HepG2 (cell line): ENCODE measurements around the gene IL27RA. TPM values are rescaled to one million over a fixed set of nuclear protein-coding genes. Genes with fewer than 3 reads are reported as not detected.

Source experiments
- ATF7-NPFF ChIP-seq: sonication (generic); formaldehyde crosslinking; IDR thresholded peaks from 2 replicates; pipeline ENCODE4 v1.8.1; 2023; ENCODE audit warnings: mild to moderate bottlenecking, low read depth, missing genetic modification reagents, moderate library complexity
- CBX1 ChIP-seq: IDR thresholded peaks from one replicate; pipeline ENCODE4 v1.6.1; 2016; ENCODE audit warnings: antibody characterized with exemption, low read depth
- CCAR2 ChIP-seq: fragments of 200-400 bp; formaldehyde crosslinking; optimal IDR thresholded peaks from 2 replicates; pipeline ENCODE3; 2018; ENCODE audit warnings: low read depth, mild to moderate bottlenecking, low read length, moderate library complexity
- CENPX ChIP-seq: sonication (generic); formaldehyde crosslinking; IDR thresholded peaks from 2 replicates; pipeline ENCODE4 v1.9.0; 2021; ENCODE audit warnings: mild to moderate bottlenecking, missing genetic modification reagents, moderate library complexity
- CHCHD3 ChIP-seq: sonication (generic); formaldehyde crosslinking; IDR thresholded peaks from 2 replicates; pipeline ENCODE4 v1.8.0; 2022; ENCODE audit warnings: mild to moderate bottlenecking, missing genetic modification reagents, moderate library complexity
- GFI1 ChIP-seq: sonication (generic); formaldehyde crosslinking; IDR thresholded peaks from 2 replicates; pipeline ENCODE4 v1.5.0; 2020; ENCODE audit warnings: missing genetic modification reagents, mild to moderate bottlenecking, borderline replicate concordance
- HOXA3 ChIP-seq: sonication (generic); formaldehyde crosslinking; IDR thresholded peaks from 2 replicates; pipeline ENCODE4 v1.5.0; 2020; ENCODE audit warnings: missing genetic modification reagents
- HOXA7 ChIP-seq: sonication (generic); formaldehyde crosslinking; IDR thresholded peaks from 2 replicates; pipeline ENCODE4 v1.8.1; 2022; ENCODE audit warnings: mild to moderate bottlenecking, missing genetic modification reagents, moderate library complexity
- MBD4 ChIP-seq: IDR thresholded peaks from 2 replicates; pipeline ENCODE4 v1.6.1; 2012; ENCODE audit warnings: low read length, inconsistent platforms, borderline replicate concordance
- NCOA1 ChIP-seq: sonication (generic); formaldehyde crosslinking; IDR thresholded peaks from 2 replicates; pipeline ENCODE4 v1.9.0; 2021; ENCODE audit warnings: missing genetic modification reagents
- SMAD3 ChIP-seq: sonication (generic); formaldehyde crosslinking; IDR thresholded peaks from 2 replicates; pipeline ENCODE4 v1.4.0; 2020; ENCODE audit warnings: missing genetic modification reagents
- SRY ChIP-seq: sonication (generic); formaldehyde crosslinking; IDR thresholded peaks from 2 replicates; pipeline ENCODE4 v1.8.0; 2022; ENCODE audit warnings: mild to moderate bottlenecking, missing genetic modification reagents
- SYNCRIP ChIP-seq: fragments of 200-400 bp; formaldehyde crosslinking; IDR thresholded peaks from 2 replicates; pipeline ENCODE4 v1.6.1; 2018; ENCODE audit warnings: mild to moderate bottlenecking, low read depth, low read length; ENCODE audit not compliant: insufficient read depth
- TAF15 ChIP-seq: fragments of 200-400 bp; formaldehyde crosslinking; IDR thresholded peaks from one replicate; pipeline ENCODE4 v1.6.1; 2018; ENCODE audit warnings: mild to moderate bottlenecking, low read depth, low read length; ENCODE audit not compliant: poor library complexity, severe bottlenecking
- ZFP36 ChIP-seq: fragments of 150-350 bp; IDR thresholded peaks from 2 replicates; pipeline ENCODE4 v1.6.1; 2018; ENCODE audit warnings: borderline replicate concordance, low read length, low read depth; ENCODE audit not compliant: partially characterized antibody
- ZNF3 ChIP-seq: IDR thresholded peaks from 2 replicates; pipeline ENCODE4 v1.7.0; 2017; ENCODE audit warnings: inconsistent platforms
- ZNF33A ChIP-seq: sonication (generic); formaldehyde crosslinking; IDR thresholded peaks from 2 replicates; pipeline ENCODE4 v1.5.1; 2020; ENCODE audit warnings: missing genetic modification reagents, mild to moderate bottlenecking, moderate library complexity, borderline replicate concordance
- ZSCAN12 ChIP-seq: sonication (generic); formaldehyde crosslinking; IDR thresholded peaks from 2 replicates; pipeline ENCODE4 v1.9.0; 2021; ENCODE audit warnings: mild to moderate bottlenecking, missing genetic modification reagents
- polyA plus RNA-seq, 8 experiments: library from polyadenylated mRNA; depleted of rRNA in 3 of 8; stranded (reverse) in 7 of 8; unstranded in 1 of 8; fragments of >200 nt; fragmentation: Illumina TruSeq in 4 of 8; extraction: Trizol in 4 of 8; gene quantifications; 2 replicates each; pipeline versions ENCODE4 v1.2.1 to v1.2.3, GENCODE V29; 2011 to 2016; ENCODE audit warnings: low read depth in 4 of 8, missing spikeins in 1 of 8, mixed read lengths in 1 of 8; ENCODE audit not compliant: insufficient read depth in 1 of 8
- total RNA-seq, 5 experiments: library from RNA; depleted of rRNA; stranded (reverse); fragments of >200 nt; fragmentation: Illumina TruSeq; extraction: Trizol; gene quantifications; 2 replicates each; pipeline ENCODE4 v1.2.3, GENCODE V29; 2016; ENCODE audit warnings: low read depth in 1 of 5
- TF ChIP-seq, protein P1 (sequence below): sonication (generic); formaldehyde crosslinking; IDR thresholded peaks from 2 replicates; pipeline ENCODE4 v1.9.0; 2021; ENCODE audit warnings: missing genetic modification reagents, mild to moderate bottlenecking, borderline replicate concordance
- TF ChIP-seq, protein P2 (sequence below): sonication (generic); formaldehyde crosslinking; IDR thresholded peaks from 2 replicates; pipeline ENCODE4 v1.4.0; 2020; ENCODE audit warnings: low read depth, missing genetic modification reagents
- TF ChIP-seq, protein P3 (sequence below): IDR thresholded peaks from 2 replicates; pipeline ENCODE4 v1.6.1; 2016; ENCODE audit warnings: low read depth, borderline replicate concordance
- TF ChIP-seq, protein P4 (sequence below): fragments of 450-650 bp; IDR thresholded peaks from 2 replicates; pipeline ENCODE4 v1.6.1; 2017; ENCODE audit warnings: mild to moderate bottlenecking

IL27RA gene
- total and polyA plus RNA-seq, 2 of the 13 experiments (the other 11 are each of a cell fraction or from before 2014, with no cell fraction given), result 3.5 to 8.1 TPM

DNA sequence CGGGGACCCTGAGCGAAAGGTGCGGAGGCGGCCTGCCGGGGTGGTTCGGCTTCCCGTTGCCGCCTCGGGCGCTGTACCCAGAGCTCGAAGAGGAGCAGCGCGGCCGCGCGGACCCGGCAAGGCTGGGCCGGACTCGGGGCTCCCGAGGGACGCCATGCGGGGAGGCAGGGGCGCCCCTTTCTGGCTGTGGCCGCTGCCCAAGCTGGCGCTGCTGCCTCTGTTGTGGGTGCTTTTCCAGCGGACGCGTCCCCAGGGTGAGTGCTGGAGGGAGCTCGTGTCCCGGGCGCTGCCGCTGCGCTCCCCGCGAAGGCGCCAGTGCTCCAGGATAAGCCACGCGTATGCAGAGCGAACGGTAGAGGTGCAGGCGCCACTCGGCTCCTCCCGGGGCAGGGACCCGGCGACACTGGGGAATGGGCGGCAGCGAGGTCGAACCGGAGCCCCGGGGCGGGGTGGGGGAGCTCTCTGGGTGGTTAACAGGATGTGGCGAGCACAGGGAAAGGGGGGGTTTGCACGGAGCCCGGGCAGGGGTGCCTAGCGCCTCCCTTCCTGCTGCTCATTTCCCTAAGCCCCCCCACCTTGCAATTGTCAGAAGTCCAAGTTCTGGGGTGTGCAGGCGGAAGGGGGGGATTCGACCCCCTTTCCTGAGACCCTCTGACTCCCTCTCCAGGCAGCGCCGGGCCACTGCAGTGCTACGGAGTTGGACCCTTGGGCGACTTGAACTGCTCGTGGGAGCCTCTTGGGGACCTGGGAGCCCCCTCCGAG, at the start of gene IL27RA (continued):
- TF ChIP-seq ZNF33A (no peak), CENPX (CRISPR knock-in tag) (no peak), ZFP36 (no peak), ZSCAN12 (CRISPR knock-in tag) (no peak), SRY (no peak), ZNF3 (CRISPR knock-in tag) (no peak), CBX1 (no peak), NCOA1 (CRISPR knock-in tag) (no peak), SYNCRIP (no peak), ATF7-NPFF (peak; percentile 31; the same call in 1 of the 2 replicates), TAF15 (no peak), HOXA7 (CRISPR knock-in tag) (no peak), MBD4 (no peak), SMAD3 (no peak), GFI1 (CRISPR knock-in tag) (no peak), HOXA3 (CRISPR knock-in tag) (no peak), CHCHD3 (CRISPR knock-in tag) (no peak), CCAR2 (no peak)
- TF ChIP-seq, protein P1, sequence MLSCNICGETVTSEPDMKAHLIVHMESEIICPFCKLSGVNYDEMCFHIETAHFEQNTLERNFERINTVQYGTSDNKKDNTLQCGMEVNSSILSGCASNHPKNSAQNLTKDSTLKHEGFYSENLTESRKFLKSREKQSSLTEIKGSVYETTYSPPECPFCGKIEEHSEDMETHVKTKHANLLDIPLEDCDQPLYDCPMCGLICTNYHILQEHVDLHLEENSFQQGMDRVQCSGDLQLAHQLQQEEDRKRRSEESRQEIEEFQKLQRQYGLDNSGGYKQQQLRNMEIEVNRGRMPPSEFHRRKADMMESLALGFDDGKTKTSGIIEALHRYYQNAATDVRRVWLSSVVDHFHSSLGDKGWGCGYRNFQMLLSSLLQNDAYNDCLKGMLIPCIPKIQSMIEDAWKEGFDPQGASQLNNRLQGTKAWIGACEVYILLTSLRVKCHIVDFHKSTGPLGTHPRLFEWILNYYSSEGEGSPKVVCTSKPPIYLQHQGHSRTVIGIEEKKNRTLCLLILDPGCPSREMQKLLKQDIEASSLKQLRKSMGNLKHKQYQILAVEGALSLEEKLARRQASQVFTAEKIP (CRISPR knock-in tag), result no peak
- TF ChIP-seq, protein P2, sequence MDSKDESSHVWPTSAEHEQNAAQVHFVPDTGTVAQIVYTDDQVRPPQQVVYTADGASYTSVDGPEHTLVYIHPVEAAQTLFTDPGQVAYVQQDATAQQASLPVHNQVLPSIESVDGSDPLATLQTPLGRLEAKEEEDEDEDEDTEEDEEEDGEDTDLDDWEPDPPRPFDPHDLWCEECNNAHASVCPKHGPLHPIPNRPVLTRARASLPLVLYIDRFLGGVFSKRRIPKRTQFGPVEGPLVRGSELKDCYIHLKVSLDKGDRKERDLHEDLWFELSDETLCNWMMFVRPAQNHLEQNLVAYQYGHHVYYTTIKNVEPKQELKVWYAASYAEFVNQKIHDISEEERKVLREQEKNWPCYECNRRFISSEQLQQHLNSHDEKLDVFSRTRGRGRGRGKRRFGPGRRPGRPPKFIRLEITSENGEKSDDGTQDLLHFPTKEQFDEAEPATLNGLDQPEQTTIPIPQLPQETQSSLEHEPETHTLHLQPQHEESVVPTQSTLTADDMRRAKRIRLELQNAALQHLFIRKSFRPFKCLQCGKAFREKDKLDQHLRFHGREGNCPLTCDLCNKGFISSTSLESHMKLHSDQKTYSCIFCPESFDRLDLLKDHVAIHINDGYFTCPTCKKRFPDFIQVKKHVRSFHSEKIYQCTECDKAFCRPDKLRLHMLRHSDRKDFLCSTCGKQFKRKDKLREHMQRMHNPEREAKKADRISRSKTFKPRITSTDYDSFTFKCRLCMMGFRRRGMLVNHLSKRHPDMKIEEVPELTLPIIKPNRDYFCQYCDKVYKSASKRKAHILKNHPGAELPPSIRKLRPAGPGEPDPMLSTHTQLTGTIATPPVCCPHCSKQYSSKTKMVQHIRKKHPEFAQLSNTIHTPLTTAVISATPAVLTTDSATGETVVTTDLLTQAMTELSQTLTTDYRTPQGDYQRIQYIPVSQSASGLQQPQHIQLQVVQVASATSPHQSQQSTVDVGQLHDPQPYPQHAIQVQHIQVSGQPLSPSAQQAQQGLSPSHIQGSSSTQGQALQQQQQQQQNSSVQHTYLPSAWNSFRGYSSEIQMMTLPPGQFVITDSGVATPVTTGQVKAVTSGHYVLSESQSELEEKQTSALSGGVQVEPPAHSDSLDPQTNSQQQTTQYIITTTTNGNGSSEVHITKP (CRISPR knock-in tag), result no peak
- TF ChIP-seq, protein P3, sequence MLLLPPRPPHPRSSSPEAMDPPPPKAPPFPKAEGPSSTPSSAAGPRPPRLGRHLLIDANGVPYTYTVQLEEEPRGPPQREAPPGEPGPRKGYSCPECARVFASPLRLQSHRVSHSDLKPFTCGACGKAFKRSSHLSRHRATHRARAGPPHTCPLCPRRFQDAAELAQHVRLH (CRISPR knock-in tag), result 0 out of 2 replicates have a peak, but pooled peaks have one; percentile 15
- TF ChIP-seq, protein P4, sequence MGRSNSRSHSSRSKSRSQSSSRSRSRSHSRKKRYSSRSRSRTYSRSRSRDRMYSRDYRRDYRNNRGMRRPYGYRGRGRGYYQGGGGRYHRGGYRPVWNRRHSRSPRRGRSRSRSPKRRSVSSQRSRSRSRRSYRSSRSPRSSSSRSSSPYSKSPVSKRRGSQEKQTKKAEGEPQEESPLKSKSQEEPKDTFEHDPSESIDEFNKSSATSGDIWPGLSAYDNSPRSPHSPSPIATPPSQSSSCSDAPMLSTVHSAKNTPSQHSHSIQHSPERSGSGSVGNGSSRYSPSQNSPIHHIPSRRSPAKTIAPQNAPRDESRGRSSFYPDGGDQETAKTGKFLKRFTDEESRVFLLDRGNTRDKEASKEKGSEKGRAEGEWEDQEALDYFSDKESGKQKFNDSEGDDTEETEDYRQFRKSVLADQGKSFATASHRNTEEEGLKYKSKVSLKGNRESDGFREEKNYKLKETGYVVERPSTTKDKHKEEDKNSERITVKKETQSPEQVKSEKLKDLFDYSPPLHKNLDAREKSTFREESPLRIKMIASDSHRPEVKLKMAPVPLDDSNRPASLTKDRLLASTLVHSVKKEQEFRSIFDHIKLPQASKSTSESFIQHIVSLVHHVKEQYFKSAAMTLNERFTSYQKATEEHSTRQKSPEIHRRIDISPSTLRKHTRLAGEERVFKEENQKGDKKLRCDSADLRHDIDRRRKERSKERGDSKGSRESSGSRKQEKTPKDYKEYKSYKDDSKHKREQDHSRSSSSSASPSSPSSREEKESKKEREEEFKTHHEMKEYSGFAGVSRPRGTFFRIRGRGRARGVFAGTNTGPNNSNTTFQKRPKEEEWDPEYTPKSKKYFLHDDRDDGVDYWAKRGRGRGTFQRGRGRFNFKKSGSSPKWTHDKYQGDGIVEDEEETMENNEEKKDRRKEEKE, result no peak
